Vagina (tissue), 2 donors: ENCODE data around the gene RCOR3.

Source experiments
- POLR2A ChIP-seq, 2 donors: fragments of 450-650 bp; IDR thresholded peaks; one replicate each; pipeline ENCODE4 v1.6.1; 2017; ENCODE audit warnings: antibody characterized with exemption in 2 of 2, mild to moderate bottlenecking in 2 of 2, moderate library complexity in 2 of 2
- TF ChIP-seq, protein P1 (sequence below), 3 experiments: fragments of 450-650 bp in 2 of 3; fragments of 200-600 bp in 1 of 3; sonication (generic) in 1 of 3; IDR thresholded peaks; one replicate each; pipeline ENCODE4 v1.5.1; 2017 to 2019; ENCODE audit warnings: antibody characterized with exemption in 3 of 3, mild to moderate bottlenecking in 2 of 3, moderate library complexity in 2 of 3

DNA sequence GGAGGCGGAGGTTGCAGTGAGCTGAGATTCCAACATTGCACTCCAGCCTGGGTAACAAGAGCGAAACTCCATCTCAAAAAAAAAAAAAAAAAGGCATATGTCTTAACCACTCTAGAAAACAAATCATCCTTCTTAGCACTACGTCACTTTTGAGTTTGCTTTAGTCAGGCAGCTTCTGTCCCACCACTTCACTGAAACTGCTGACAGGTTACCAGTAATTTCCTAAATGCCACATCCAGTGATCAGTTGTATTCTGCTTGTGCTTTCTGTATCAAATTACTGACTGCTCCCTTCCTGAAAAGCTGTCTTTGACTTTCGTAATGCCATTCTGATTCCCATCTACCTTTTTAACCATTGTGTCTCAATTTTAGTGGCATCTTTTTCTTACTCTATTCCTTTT is 21.7 kb downstream of the RCOR3 start:
- no peak for TF ChIP-seq POLR2A (IDR thresholded peaks at IDR 0.05)
- TF ChIP-seq, protein P1, sequence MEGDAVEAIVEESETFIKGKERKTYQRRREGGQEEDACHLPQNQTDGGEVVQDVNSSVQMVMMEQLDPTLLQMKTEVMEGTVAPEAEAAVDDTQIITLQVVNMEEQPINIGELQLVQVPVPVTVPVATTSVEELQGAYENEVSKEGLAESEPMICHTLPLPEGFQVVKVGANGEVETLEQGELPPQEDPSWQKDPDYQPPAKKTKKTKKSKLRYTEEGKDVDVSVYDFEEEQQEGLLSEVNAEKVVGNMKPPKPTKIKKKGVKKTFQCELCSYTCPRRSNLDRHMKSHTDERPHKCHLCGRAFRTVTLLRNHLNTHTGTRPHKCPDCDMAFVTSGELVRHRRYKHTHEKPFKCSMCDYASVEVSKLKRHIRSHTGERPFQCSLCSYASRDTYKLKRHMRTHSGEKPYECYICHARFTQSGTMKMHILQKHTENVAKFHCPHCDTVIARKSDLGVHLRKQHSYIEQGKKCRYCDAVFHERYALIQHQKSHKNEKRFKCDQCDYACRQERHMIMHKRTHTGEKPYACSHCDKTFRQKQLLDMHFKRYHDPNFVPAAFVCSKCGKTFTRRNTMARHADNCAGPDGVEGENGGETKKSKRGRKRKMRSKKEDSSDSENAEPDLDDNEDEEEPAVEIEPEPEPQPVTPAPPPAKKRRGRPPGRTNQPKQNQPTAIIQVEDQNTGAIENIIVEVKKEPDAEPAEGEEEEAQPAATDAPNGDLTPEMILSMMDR (IDR thresholded peaks at IDR 0.05) = no peak
